ENCODE data around the gene SIPA1.

The SIPA1 gene

DNA sequence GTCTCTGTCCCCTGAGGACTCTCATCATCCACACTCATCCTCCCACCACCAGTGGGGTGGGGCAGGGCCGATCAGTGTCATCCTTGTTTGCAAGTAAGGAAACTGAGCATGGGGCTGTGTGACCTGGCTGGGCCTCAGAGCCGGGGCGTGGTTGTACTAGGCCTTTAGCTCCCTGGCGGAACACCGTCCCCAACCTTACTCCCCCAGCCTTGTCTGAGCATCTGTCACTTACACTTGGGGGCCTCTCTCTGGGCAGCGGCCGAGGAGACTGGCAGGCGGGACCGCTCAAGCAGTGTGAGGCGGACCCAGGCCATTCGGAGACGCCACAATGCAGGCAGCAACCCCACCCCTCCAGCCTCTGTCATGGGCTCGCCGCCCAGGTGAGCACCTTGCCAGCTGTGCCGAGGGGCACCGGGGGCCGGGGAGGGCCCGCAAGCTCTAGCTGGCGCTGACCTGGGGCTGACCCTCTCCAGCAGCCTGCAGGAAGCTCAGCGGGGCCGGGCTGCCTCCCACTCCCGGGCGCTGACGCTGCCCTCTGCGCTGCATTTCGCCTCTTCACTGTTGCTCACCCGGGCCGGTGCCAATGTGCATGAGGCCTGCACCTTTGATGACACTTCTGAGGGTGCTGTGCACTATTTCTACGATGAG is 18.5 kb upstream of the SIPA1 start:
- no peak for DNase-seq (ENCODE audit: low read depth in 1 of 2, low spot score in 1 of 2)
- in situ Hi-C loops (cut with HindIII; ENCODE audit: low pct_unique_long_range_greater_than_20kb, low sequenced_read_pairs): no loop called here
- TF ChIP-seq JUND (IDR thresholded peaks at IDR 0.05; ENCODE audit: low read depth): no peak

DNA sequence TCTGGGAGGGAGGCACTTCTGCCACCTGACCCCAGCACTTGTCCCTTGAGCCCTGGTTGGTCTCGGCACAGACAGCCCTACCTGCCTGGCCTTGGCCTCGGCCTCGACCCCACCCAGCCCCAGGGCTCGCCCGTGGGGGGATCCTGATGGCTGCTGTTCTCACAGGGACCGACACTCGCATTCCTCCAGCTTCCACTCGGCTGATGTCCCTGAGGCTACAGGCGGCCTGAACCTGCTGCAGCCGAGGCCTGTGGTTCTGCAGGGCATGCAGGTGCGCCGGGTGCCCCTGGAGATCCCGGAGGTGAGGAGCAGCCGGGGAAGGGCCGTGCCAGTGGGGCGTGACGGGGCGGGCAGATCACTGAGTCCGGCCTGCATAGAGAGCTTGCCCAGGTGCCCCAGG is 17.2 kb upstream of the SIPA1 start:
- no peak for DNase-seq (ENCODE audit: low read depth in 1 of 2, low spot score in 1 of 2)
- no peak for TF ChIP-seq JUND (IDR thresholded peaks at IDR 0.05; ENCODE audit: low read depth)
- in situ Hi-C loops (cut with HindIII; ENCODE audit: low pct_unique_long_range_greater_than_20kb, low sequenced_read_pairs): no loop called here

DNA sequence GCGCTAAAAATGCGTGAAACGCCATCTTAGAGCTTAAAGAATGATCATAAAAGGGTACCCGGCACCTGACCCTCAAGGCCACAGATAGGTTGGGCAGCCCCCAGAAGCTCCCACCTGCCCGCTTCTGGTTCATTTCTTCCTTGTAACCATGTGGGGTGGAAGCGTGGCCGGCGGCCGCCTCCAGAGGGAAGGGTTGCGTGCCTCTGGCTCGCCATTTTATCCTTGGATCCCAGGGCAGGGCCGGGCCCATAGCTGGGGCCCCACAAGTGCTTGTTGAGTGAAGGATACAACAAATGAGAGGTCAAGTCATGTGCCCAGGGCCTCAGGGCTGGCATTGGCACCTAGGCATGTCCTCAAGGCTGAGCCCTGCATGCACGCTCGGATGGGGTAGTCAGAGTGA is 16.4 kb upstream of the SIPA1 start:
- TF ChIP-seq JUND (IDR thresholded peaks at IDR 0.05; ENCODE audit: low read depth): no peak
- no peak for DNase-seq (ENCODE audit: low read depth in 1 of 2, low spot score in 1 of 2)
- in situ Hi-C loops (cut with HindIII; ENCODE audit: low pct_unique_long_range_greater_than_20kb, low sequenced_read_pairs): no loop called here

DNA sequence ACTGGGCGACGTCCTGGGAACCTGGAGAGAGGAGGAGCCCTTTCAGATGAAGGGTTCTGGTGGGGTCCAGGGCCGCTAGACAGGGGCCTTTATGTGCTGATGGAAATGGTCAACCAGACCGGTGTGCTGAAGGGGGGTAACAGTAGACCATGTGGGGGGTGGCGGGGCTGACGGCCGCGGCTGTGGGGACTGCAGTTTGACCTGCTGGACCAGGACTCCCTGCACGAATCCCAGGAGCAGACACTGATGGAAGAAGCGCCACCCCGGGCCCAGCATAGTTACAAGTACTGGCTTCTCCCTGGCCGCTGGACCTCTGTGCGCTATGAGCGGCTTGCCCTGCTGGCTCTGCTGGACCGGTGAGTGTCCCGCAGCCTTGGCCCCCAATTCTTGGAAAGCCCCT is 15.9 kb upstream of the SIPA1 start:
- DNase-seq (ENCODE audit: low read depth in 1 of 2, low spot score in 1 of 2): no peak
- in situ Hi-C loops (cut with HindIII; ENCODE audit: low pct_unique_long_range_greater_than_20kb, low sequenced_read_pairs): no loop called here
- no peak for TF ChIP-seq JUND (IDR thresholded peaks at IDR 0.05; ENCODE audit: low read depth)

DNA sequence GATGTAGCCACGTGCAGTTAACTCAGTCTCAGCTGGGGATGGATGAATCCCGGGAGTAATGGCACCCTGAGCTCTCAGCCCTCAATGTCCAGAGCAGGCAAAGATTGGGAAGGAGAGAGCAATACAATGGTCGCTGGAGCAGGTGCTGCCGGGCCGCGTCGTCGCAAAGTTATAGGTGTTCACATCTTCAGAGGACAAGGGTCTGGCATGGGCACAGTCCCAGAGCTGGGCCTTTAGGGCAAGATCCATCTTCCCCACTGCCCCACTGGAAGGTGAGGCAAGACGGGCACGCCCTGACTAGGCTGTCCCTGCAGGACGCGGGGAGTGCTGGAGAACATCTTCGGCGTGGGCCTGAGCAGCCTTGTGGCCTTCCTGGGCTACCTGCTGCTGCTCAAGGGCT is 14.7 kb upstream of the SIPA1 start:
- in situ Hi-C loops (cut with HindIII; ENCODE audit: low pct_unique_long_range_greater_than_20kb, low sequenced_read_pairs): no loop called here
- no peak for DNase-seq (ENCODE audit: low read depth in 1 of 2, low spot score in 1 of 2)
- no peak for TF ChIP-seq JUND (IDR thresholded peaks at IDR 0.05; ENCODE audit: low read depth)

DNA sequence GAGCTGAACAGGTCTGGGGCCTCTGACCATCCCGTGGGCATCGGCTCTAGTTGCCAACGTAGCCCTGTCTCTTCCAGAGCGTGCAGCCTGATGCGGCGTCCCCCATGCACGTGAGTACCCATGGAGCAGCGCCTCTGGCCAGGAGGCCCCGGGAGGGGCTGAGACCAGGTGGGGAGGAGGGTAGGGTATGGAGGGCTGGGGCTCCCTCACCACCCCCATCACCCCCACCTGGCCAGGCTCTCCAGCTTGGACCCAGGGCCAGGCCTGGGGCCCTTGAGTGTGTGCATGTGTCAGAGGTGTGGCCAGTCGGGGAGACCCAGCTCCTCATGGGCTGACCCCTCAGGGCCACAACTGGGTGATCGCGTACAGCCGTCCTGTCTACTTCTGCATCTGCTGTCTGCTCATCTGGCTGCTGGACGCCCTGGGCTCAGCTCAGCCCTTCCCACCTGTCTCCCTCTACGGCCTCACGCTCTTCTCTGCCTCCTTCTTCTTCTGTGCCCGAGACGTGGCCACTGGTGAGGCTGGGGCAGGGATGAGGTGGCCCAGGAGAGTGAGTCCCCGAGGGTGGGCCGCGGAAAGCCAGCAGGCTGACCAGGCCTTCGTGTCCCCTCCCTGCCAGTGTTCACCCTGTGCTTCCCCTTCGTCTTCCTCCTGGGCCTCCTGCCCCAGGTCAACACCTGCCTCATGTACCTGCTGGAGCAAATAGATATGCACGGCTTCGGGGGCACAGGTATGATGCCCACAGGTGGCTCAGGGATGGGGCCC is 13.9 kb upstream of the SIPA1 start:
- no peak for TF ChIP-seq JUND (IDR thresholded peaks at IDR 0.05; ENCODE audit: low read depth)
- in situ Hi-C loops (cut with HindIII; ENCODE audit: low pct_unique_long_range_greater_than_20kb, low sequenced_read_pairs): no loop called here

DNA sequence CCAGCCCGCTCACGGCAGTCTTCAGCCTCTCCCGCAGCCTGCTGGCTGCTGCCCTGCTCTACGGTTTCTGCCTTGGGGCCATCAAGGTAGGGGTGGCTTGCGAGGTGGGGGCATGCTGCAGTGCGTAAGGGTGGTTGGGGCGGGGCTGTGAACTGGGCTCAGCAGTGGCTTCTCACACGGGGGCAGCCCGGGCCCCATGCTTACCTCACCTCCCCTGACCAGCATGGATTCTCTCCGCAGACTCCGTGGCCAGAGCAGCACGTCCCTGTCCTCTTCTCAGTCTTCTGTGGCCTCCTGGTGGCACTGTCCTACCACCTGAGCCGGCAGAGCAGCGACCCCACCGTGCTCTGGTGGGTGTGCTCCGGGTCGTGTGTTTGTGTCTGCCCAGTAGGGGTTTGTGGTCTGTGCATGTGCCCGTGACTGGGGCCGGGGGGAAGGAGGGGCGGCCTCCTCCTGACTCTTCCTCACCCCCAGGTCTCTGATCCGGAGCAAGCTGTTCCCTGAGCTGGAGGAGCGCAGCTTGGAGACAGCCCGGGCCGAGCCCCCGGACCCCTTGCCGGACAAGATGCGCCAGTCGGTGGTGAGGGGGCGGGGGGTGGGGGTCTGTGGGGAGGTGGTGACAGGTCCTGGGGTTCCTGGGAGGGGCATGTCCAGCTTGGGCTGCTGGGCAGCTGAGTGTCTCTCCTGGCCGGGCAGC is 12.8 kb upstream of the SIPA1 start:
- in situ Hi-C loops (cut with HindIII; ENCODE audit: low pct_unique_long_range_greater_than_20kb, low sequenced_read_pairs): no loop called here
- no peak for DNase-seq (ENCODE audit: low read depth in 1 of 2, low spot score in 1 of 2)
- no peak for TF ChIP-seq JUND (IDR thresholded peaks at IDR 0.05; ENCODE audit: low read depth)

More for the DNA sequence above, 13.9 kb upstream of the SIPA1 start:
- no peak for DNase-seq (ENCODE audit: low read depth in 1 of 2, low spot score in 1 of 2)

DNA sequence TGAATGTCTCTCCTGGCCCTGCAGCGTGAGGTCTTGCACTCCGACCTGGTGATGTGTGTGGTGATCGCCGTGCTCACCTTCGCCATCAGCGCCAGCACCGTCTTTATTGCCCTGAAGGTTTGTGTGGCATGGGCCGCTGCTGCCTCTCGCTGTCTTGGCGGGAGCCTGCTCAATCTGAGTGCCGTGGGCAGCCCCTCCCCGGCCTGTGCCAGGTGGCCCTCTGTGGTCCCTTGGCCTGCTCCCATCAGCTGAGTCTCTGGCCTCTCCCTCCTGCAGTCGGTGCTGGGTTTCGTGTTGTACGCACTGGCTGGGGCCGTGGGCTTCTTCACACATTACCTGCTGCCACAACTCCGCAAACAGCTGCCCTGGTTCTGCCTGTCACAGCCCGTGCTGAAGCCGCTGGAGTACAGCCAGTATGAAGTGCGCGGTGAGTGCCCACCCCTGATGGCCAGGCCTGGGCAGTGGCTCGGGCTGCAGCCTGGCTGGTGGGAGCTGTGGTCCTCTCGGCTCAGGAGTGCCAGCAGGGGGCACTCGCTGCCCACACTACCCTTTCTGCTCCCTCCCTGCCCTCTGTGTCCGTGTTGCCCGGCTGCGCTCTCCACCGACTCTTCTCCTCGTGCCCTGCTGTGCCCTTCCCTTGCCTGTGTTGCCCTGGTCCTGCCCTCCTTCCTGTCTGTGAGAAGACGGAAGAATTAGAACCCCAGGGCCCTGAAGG is 12.1 kb upstream of the SIPA1 start:
- TF ChIP-seq JUND (IDR thresholded peaks at IDR 0.05; ENCODE audit: low read depth): no peak
- in situ Hi-C loops (cut with HindIII; ENCODE audit: low pct_unique_long_range_greater_than_20kb, low sequenced_read_pairs): no loop called here
- DNase-seq (ENCODE audit: low read depth in 1 of 2, low spot score in 1 of 2): peak; percentile 47 to 57

DNA sequence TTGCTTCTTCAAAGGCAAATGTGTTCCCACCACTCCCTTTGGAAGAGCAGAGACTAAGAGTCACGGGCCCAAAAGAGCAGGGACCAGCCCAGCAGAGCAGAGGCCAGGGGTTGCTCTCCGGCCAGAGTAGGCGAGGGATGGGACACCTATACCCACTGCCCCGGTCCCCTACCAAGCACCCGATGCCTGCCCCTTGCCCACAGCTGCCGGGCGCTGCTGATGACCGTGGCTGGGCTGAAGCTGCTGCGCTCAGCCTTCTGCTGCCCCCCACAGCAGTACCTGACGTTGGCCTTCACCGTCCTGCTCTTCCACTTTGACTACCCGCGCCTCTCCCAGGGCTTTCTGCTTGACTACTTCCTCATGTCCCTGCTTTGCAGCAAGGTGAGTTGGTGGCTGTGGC is 10.7 kb upstream of the SIPA1 start:
- no peak for TF ChIP-seq JUND (IDR thresholded peaks at IDR 0.05; ENCODE audit: low read depth)
- DNase-seq (ENCODE audit: low read depth in 1 of 2, low spot score in 1 of 2): no peak
- in situ Hi-C loops (cut with HindIII; ENCODE audit: low pct_unique_long_range_greater_than_20kb, low sequenced_read_pairs): no loop called here

DNA sequence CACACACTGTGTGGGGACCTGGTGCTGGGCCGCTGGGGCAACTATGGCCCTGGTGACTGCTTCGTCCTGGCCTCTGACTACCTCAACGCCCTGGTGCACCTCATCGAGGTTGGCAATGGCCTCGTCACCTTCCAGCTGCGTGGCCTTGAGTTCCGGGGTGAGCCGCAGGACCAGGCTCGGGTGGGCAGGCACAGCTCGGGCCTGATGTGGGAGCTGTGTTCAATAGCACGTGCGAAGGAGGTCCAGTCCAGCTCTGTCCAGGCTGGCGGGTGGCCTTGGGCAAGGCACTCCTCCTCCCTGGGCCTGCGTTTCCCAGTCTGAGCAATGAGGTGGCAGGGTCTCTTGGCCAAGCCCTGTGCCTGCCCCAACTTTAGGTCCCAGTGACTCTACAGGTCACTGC is 8.3 kb upstream of the SIPA1 start:
- TF ChIP-seq JUND (IDR thresholded peaks at IDR 0.05; ENCODE audit: low read depth): no peak
- DNase-seq (ENCODE audit: low read depth in 1 of 2, low spot score in 1 of 2): no peak
- in situ Hi-C loops (cut with HindIII; ENCODE audit: low pct_unique_long_range_greater_than_20kb, low sequenced_read_pairs): no loop called here

DNA sequence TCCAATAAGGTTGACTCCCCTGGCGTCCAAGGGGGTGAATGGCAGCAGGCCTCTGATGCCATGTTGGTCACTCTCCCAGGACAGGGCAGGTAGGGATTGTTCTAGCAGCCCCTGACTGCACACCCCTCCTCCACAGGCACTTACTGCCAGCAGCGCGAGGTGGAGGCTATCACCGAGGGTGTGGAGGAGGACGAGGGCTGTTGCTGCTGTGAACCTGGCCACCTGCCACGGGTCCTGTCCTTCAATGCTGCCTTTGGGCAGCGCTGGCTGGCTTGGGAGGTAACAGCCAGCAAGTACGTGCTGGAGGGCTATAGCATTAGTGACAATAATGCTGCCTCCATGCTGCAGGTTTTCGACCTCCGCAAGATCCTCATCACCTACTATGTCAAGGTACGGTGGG is 7.7 kb upstream of the SIPA1 start:
- DNase-seq (ENCODE audit: low read depth in 1 of 2, low spot score in 1 of 2): no peak
- in situ Hi-C loops (cut with HindIII; ENCODE audit: low pct_unique_long_range_greater_than_20kb, low sequenced_read_pairs): no loop called here
- no peak for TF ChIP-seq JUND (IDR thresholded peaks at IDR 0.05; ENCODE audit: low read depth)

DNA sequence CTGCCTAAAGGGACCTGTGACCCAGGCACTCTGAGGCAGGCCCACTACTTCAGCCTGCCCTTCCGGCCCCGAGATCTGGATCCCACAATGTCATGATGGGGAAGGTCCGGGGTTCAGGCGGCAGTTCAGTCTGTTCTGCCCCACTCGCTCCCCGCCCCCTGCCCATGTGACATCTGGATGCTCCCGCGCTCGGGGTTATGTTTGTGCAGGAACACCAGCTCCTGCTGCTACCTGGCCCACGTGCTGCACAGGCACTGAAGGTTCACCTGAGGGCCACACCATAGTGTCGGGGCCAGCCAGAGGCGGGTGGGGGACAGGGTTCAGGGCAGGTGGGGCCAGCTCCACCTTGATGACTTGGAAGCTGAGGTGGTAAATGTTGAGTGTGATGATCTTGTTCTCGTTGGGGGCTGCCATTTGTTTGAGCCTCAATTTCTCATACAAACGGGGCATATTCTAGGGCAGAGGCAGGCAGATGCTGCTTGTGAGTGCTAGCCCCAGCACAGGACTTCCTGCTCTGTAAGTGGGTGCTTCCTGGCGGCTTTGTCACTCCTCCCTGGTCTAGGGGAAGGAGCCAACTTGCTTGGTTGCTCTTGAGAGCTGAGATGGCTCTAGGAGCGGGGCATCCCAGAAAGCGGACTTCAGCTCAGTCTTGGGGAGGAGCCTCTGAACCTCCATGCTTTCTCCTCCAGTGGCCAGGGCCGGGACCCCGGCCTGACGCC is 4.4 kb upstream of the SIPA1 start:
- no peak for TF ChIP-seq JUND (IDR thresholded peaks at IDR 0.05; ENCODE audit: low read depth)
- in situ Hi-C loops (cut with HindIII; ENCODE audit: low pct_unique_long_range_greater_than_20kb, low sequenced_read_pairs): no loop called here
- no peak for DNase-seq (ENCODE audit: low read depth in 1 of 2, low spot score in 1 of 2)

Data from T47D (cell line).